Adrenal gland (tissue), 12 donors: ENCODE data around the gene SLC12A5. TPM values are rescaled to one million over a fixed set of nuclear protein-coding genes. Genes with fewer than 3 reads are reported as not detected.

Experiments used
- DNase-seq, 7 donors: peaks; one replicate each; pipeline ENCODE4 v3.0.0-alpha.2; 2019 to 2020
- H3K27ac ChIP-seq, 5 donors: fragments of 200-600 bp; sonication (generic) in 4 of 5; 1 replicate in 3 of 5; 2 replicates in 2 of 5; pipeline versions ENCODE4 v1.5.1 to v1.8.0; 2016 to 2020; ENCODE audit warnings: mild to moderate bottlenecking in 1 of 5
- H3K27me3 ChIP-seq: fragments of 200-600 bp; 2 replicates; pipeline ENCODE4 v1.8.0; 2021
- H3K36me3 ChIP-seq, 2 donors: fragments of 200-600 bp; replicated peaks in 1 of 2; 1 replicate in 1 of 2; 2 replicates in 1 of 2; pipeline versions ENCODE4 v1.5.1 to v1.8.0; 2018 to 2022
- H3K4me1 ChIP-seq, 2 donors: fragments of 200-600 bp; replicated peaks in 1 of 2; 1 replicate in 1 of 2; 2 replicates in 1 of 2; pipeline versions ENCODE4 v1.5.1 to v1.8.0; 2018 to 2021
- H3K4me3 ChIP-seq, 4 donors: fragments of 200-600 bp; sonication (generic) in 3 of 4; one replicate each; pipeline ENCODE4 v1.5.1; 2016 to 2018
- H3K9me3 ChIP-seq, 3 donors: fragments of 200-600 bp; sonication (generic) in 1 of 3; replicated peaks in 1 of 3; 1 replicate in 2 of 3; 2 replicates in 1 of 3; pipeline versions ENCODE4 v1.5.1 to v1.8.0; 2016 to 2021
- CTCF ChIP-seq, 6 experiments: fragments of 450-650 bp in 4 of 6; fragments of 200-600 bp in 2 of 6; sonication (generic) in 1 of 6; IDR thresholded peaks; 1 replicate in 5 of 6; 2 replicates in 1 of 6; pipeline versions ENCODE4 v1.5.1 to v1.8.0; 2016 to 2021; ENCODE audit warnings: antibody characterized with exemption in 6 of 6, mild to moderate bottlenecking in 2 of 6, moderate library complexity in 1 of 6
- POLR2A ChIP-seq, 2 donors: fragments of 450-650 bp; IDR thresholded peaks; one replicate each; pipeline ENCODE4 v1.6.1; 2017; ENCODE audit warnings: antibody characterized with exemption in 2 of 2, mild to moderate bottlenecking in 2 of 2, moderate library complexity in 1 of 2
- WGBS, 4 donors: extraction: QIAGEN DNeasy Blood & Tissue Kit in 2 of 4; methylation state at CpG; one replicate each; pipeline versions ENCODE4 v1.1.5 to v1.1.7; 2013 to 2017; 5-methylcytosine and 5-hydroxymethylcytosine counted together
- intact Hi-C, 2 donors: fragments of 100-400 bp; cut with DNase I; formaldehyde crosslinking; loops; one replicate each; pipeline versions ENCODE4 v1.14.1 to v1.15.0; 2022 to 2023
- polyA plus RNA-seq, 3 donors: library from polyadenylated mRNA; stranded (reverse); fragments of 200-250 nt in 2 of 3; fragments of 350-450 nt in 1 of 3; fragmentation: Illumina TruSeq in 1 of 3; extraction: RNeasy Lipid Tissue Mini Kit (QIAGEN cat#74804) in 1 of 3; gene quantifications; one replicate each; pipeline ENCODE4 v1.2.3, GENCODE V29; 2013 to 2014
- total RNA-seq, 9 donors: library from RNA; depleted of rRNA in 4 of 9; stranded (reverse); fragments of >200 nt in 4 of 9; fragments of 120-200 nt in 1 of 9; fragmentation: NEBNext Ultra II Directional in 1 of 9; extraction: Animal tissue kit (Norgen Biotek cat#: 25700) in 1 of 9; gene quantifications; one replicate each; pipeline versions ENCODE4 v1.1.0 to v1.2.4, GENCODE V29; 2013 to 2023
- donor health status: healthy with polysubstance abuse.
- donor health status: Bipolar disorder and iron deficiency.
- donor health status: DM: yes; HTN: yes; CAD: no.
- donor health status: DM: no; HTN: no; CAD: no.
- donor health status: DM: no; HTN: no; CAD: no.
- donor health status: DM: yes; HTN: yes; CAD: no.

Gene SLC12A5
- total and polyA plus RNA-seq, 12 donors: 0.30 to 121 (median 16.2) TPM

GRCh38 chr20:46100988-46101387, 72.0 kb downstream of the SLC12A5 start:
- intact Hi-C loops: no loop called here
- H3K9me3 ChIP-seq: no peaks in the 10 kb centered on the region
- H3K36me3 ChIP-seq: no peaks in the 10 kb centered on the region
- H3K27me3 ChIP-seq: no peaks in the 10 kb centered on the region
- H3K27ac ChIP-seq: no peak overlapping the region
- no peak overlapping the region for H3K4me3 ChIP-seq
- DNase-seq: no peak
- WGBS, 4 donors: 68 to 71% (median 70%) methylated on average over 5 of the region's 5 CpGs
- no peaks in the 10 kb centered on the region for H3K4me1 ChIP-seq
- TF ChIP-seq POLR2A (IDR thresholded peaks at IDR 0.05) (no peak), CTCF (IDR thresholded peaks at IDR 0.05) (no peak)

- intact Hi-C loops: no loop called here
- Histone ChIP-seq H3K4me1 (no peaks in the 10 kb centered on the region), H3K27ac (no peak overlapping the region), H3K27me3 (no peaks in the 10 kb centered on the region), H3K4me3 (no peak overlapping the region), H3K36me3 (no peaks in the 10 kb centered on the region), H3K9me3 (no peaks in the 10 kb centered on the region)
- no peak for DNase-seq
- TF ChIP-seq CTCF (IDR thresholded peaks at IDR 0.05): no peak
- no peak for TF ChIP-seq POLR2A (IDR thresholded peaks at IDR 0.05)
- WGBS, 4 donors: 78 to 85% (median 82%) methylated on average over 3 of the region's 3 CpGs
Measured at GRCh38 chr20:46101957-46102356, 72.9 kb downstream of the SLC12A5 start.

- Histone ChIP-seq H3K4me1 (no peaks in the 10 kb centered on the region), H3K27me3 (no peaks in the 10 kb centered on the region), H3K36me3 (no peaks in the 10 kb centered on the region), H3K27ac (no peak overlapping the region), H3K4me3 (no peak overlapping the region), H3K9me3 (no peaks in the 10 kb centered on the region)
- DNase-seq: no peak
- intact Hi-C loops: no loop called here
- 80 to 87% (median 83%) methylated on average over 3 of the region's 3 CpGs for WGBS, 4 donors
- TF ChIP-seq CTCF (IDR thresholded peaks at IDR 0.05) (no peak), POLR2A (IDR thresholded peaks at IDR 0.05) (no peak)
Measured at GRCh38 chr20:46102940-46103339, 73.9 kb downstream of the SLC12A5 start.

GRCh38 chr20:46104262-46104661, 75.2 kb downstream of the SLC12A5 start:
- Histone ChIP-seq H3K9me3 (no peaks in the 10 kb centered on the region), H3K27ac (no peak overlapping the region), H3K4me3 (no peak overlapping the region), H3K27me3 (no peaks in the 10 kb centered on the region), H3K4me1 (no peaks in the 10 kb centered on the region), H3K36me3 (no peaks in the 10 kb centered on the region)
- whole genome bisulfite sequencing, 4 donors: 50 to 90% (median 81%) methylated on average over 1 to 3 of the region's 3 CpGs
- TF ChIP-seq CTCF (IDR thresholded peaks at IDR 0.05) (no peak), POLR2A (IDR thresholded peaks at IDR 0.05) (no peak)
- DNase-seq: no peak
- intact Hi-C loops: no loop called here
